ENCODE measurements around the gene CALM3.

DNA sequence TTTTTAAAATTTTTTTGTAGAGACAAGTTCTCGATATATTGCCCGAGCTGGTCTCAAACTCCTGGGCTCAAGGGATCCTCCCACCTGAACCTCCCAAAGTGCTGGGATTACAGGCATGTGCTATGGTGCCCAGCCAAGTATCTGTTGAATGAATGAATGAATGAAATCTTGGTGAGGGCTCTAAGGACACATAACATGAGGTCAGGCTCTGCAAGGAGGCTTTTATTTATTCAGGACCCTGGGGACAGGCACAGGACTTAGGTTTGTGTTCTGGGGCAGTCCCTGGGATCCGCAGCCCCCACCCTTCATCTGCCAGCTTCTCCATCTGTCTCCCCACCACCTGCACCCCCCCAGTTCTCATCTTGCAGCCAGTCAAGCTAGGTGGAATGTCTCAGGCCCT is 19.1 kb downstream of the CALM3 start:
- TF ChIP-seq, protein P1, sequence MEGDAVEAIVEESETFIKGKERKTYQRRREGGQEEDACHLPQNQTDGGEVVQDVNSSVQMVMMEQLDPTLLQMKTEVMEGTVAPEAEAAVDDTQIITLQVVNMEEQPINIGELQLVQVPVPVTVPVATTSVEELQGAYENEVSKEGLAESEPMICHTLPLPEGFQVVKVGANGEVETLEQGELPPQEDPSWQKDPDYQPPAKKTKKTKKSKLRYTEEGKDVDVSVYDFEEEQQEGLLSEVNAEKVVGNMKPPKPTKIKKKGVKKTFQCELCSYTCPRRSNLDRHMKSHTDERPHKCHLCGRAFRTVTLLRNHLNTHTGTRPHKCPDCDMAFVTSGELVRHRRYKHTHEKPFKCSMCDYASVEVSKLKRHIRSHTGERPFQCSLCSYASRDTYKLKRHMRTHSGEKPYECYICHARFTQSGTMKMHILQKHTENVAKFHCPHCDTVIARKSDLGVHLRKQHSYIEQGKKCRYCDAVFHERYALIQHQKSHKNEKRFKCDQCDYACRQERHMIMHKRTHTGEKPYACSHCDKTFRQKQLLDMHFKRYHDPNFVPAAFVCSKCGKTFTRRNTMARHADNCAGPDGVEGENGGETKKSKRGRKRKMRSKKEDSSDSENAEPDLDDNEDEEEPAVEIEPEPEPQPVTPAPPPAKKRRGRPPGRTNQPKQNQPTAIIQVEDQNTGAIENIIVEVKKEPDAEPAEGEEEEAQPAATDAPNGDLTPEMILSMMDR (conservative IDR thresholded peaks at IDR 0.05 in 1 of 2, IDR thresholded peaks at IDR 0.05 in 1 of 2; ENCODE audit: extremely low read depth in 1 of 2, insufficient read depth in 1 of 2, low read depth in 1 of 2, low read length in 2 of 2): no peak
- no peak for TF ChIP-seq EZH2 (IDR thresholded peaks at IDR 0.05; ENCODE audit: borderline replicate concordance, low read length)

Measured in mammary epithelial cell (primary cell).